ENCODE results near the gene EXOC3. TPM values are rescaled to one million over a fixed set of nuclear protein-coding genes. Genes with fewer than 3 reads are reported as not detected.
"Not testable (repeated sequence)": the region's sequence is repeated elsewhere in the genome, so short reads cannot be mapped to it uniquely, and the experiment has no call there.

Gene EXOC3
- total RNA-seq, 1 donor from 2014 or later: 37.3 TPM

GRCh38 chr5:483011-483410 lies 40.0 kb downstream of the EXOC3 start:
- Histone ChIP-seq H3K36me3 (ENCODE audit: control insufficient read depth, insufficient read depth, low read length) (no peaks in the 10 kb centered on the region), H3K27me3 (ENCODE audit: control insufficient read depth, insufficient read depth, low read length) (peaks cover 12% of the 10 kb centered on the region), H3K4me3 (ENCODE audit: low read depth, low read length) (no peak overlapping the region)
- no peak for TF ChIP-seq CTCF (IDR thresholded peaks at IDR 0.05; ENCODE audit: insufficient read depth, low read length, poor library complexity, severe bottlenecking)
- no peak for DNase-seq (ENCODE audit: low read depth)

- H3K27me3 ChIP-seq (ENCODE audit: control insufficient read depth, insufficient read depth, low read length): peaks cover 11% of the 10 kb centered on the region
- no peak overlapping the region for H3K4me3 ChIP-seq (ENCODE audit: low read depth, low read length)
- no peak for TF ChIP-seq CTCF (IDR thresholded peaks at IDR 0.05; ENCODE audit: insufficient read depth, low read length, poor library complexity, severe bottlenecking)
- no peaks in the 10 kb centered on the region for H3K36me3 ChIP-seq (ENCODE audit: control insufficient read depth, insufficient read depth, low read length)
- DNase-seq (ENCODE audit: low read depth): no peak
Measured at GRCh38 chr5:483434-484140, 40.6 kb downstream of the EXOC3 start.

- no peak for TF ChIP-seq CTCF (IDR thresholded peaks at IDR 0.05; ENCODE audit: insufficient read depth, low read length, poor library complexity, severe bottlenecking)
- no peak for DNase-seq (ENCODE audit: low read depth)
Measured at GRCh38 chr5:484556-484955, 41.6 kb downstream of the EXOC3 start.

GRCh38 chr5:485113-485945 lies 42.4 kb downstream of the EXOC3 start:
- TF ChIP-seq CTCF (IDR thresholded peaks at IDR 0.05; ENCODE audit: insufficient read depth, low read length, poor library complexity, severe bottlenecking): no peak
- Histone ChIP-seq H3K4me3 (ENCODE audit: low read depth, low read length) (no peak overlapping the region), H3K27me3 (ENCODE audit: control insufficient read depth, insufficient read depth, low read length) (peaks cover 10% of the 10 kb centered on the region), H3K36me3 (ENCODE audit: control insufficient read depth, insufficient read depth, low read length) (no peaks in the 10 kb centered on the region)
- DNase-seq (ENCODE audit: low read depth): no peak

More at GRCh38 chr5:484556-484955, 41.6 kb downstream of the EXOC3 start:
- Histone ChIP-seq H3K36me3 (ENCODE audit: control insufficient read depth, insufficient read depth, low read length) (no peaks in the 10 kb centered on the region), H3K27me3 (ENCODE audit: control insufficient read depth, insufficient read depth, low read length) (peaks cover 11% of the 10 kb centered on the region), H3K4me3 (ENCODE audit: low read depth, low read length) (no peak overlapping the region)

GRCh38 chr5:485946-486491 lies 43.0 kb downstream of the EXOC3 start:
- Histone ChIP-seq H3K36me3 (ENCODE audit: control insufficient read depth, insufficient read depth, low read length) (no peaks in the 10 kb centered on the region), H3K27me3 (ENCODE audit: control insufficient read depth, insufficient read depth, low read length) (peaks cover 7% of the 10 kb centered on the region), H3K4me3 (ENCODE audit: low read depth, low read length) (no peak overlapping the region)
- no peak for TF ChIP-seq CTCF (IDR thresholded peaks at IDR 0.05; ENCODE audit: insufficient read depth, low read length, poor library complexity, severe bottlenecking)
- DNase-seq (ENCODE audit: low read depth): no peak

- H3K36me3 ChIP-seq (ENCODE audit: control insufficient read depth, insufficient read depth, low read length); DNase-seq (ENCODE audit: low read depth); H3K4me3 ChIP-seq (ENCODE audit: low read depth, low read length): not testable (repeated sequence)
- peaks cover 12% of the 10 kb centered on the region for H3K27me3 ChIP-seq (ENCODE audit: control insufficient read depth, insufficient read depth, low read length)
Measured at GRCh38 chr5:486597-486996, 43.6 kb downstream of the EXOC3 start.
